Measurements from ENCODE around the gene ZFY. TPM values are rescaled to one million over a fixed set of nuclear protein-coding genes. Genes with fewer than 3 reads are reported as not detected.
A peak's percentile ranks its signal among the peaks of the same experiment; 100 is the strongest.

ZFY gene
- total and polyA plus RNA-seq, 2 of the 13 experiments (the other 11 are each of a cell fraction or from before 2014, with no cell fraction given), result 3.3 to 17.1 TPM

DNA sequence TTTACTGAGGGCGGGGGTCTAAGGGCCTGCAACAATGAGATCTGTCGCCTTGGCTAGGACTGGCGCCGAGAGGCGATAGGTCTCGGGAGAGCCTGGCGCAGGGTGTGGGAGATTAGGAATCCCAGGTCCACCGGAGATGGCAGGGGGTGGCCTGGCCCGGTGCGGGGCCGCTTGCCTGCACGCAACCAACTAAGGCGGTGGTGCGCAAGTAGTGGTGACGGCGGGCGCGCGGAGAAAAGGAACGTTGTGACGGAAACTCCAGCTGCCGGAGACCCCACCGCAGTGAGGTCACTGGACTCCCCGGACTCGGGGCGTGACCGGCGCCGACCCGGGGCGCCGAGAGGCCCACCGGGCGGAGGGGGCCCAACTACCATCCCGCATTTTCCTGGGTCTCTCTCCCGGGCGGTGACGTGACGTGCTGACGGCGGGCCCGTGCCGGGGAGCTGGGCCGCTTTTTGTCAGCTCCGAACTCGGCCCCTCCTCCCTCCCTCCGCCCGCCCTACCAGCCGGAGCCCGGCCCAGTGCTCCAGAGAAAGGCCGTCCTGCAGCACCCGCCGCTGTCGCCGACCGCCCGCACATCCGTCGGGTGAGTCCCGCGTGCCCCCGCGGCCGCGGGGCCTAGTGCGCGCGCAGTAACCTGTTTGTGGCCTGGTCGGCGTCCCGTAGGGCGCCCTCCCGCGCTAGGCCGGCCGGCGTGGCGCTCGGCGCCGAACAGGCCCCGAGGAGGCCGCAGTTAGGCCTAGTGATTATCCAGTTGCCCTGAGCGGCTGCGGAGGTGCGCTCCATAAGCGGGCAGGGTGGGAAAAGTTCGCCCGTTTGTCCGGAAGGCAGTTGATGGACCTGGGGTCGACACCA lies at the start of gene ZFY (continued):
- TF ChIP-seq SNAPC2 (CRISPR knock-in tag; IDR thresholded peaks at IDR 0.05), result no peak
- no peak for TF ChIP-seq PAF1 (CRISPR knock-in tag; IDR thresholded peaks at IDR 0.05)
- 0 out of 2 replicates have a peak, but pooled peaks have one; percentile 4 for TF ChIP-seq SAP130 (CRISPR knock-in tag; IDR thresholded peaks at IDR 0.05; ENCODE audit: low read depth)
- TF ChIP-seq KMT2A (CRISPR knock-in tag; IDR thresholded peaks at IDR 0.05), result 0 out of 2 replicates have a peak, but pooled peaks have one; percentile 29
- no peak for TF ChIP-seq ZNF614 (CRISPR knock-in tag; IDR thresholded peaks at IDR 0.05; ENCODE audit: borderline replicate concordance)
- TF ChIP-seq NPAS2 (CRISPR knock-in tag; IDR thresholded peaks at IDR 0.05; ENCODE audit: borderline replicate concordance), result no peak
- 0 out of 2 replicates have a peak, but pooled peaks have one; percentile 32 for TF ChIP-seq ZNF274 (CRISPR knock-in tag; IDR thresholded peaks at IDR 0.05)
- peak; percentile 75 for TF ChIP-seq ZBTB21 (CRISPR knock-in tag; IDR thresholded peaks at IDR 0.05)
- TF ChIP-seq, protein P1, sequence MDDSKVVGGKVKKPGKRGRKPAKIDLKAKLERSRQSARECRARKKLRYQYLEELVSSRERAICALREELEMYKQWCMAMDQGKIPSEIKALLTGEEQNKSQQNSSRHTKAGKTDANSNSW (CRISPR knock-in tag; IDR thresholded peaks at IDR 0.05; ENCODE audit: borderline replicate concordance), result peak; percentile 19; the same call in 1 of the 2 replicates
- peak; percentile 58; the same call in 1 of the 2 replicates for TF ChIP-seq YEATS4 (CRISPR knock-in tag; IDR thresholded peaks at IDR 0.05; ENCODE audit: borderline replicate concordance)
- TF ChIP-seq GLI4 (CRISPR knock-in tag; IDR thresholded peaks at IDR 0.05; ENCODE audit: borderline replicate concordance), result 0 out of 2 replicates have a peak, but pooled peaks have one; percentile 20
- 0 out of 2 replicates have a peak, but pooled peaks have one; percentile 31 for TF ChIP-seq ZNF292 (CRISPR knock-in tag; IDR thresholded peaks at IDR 0.05; ENCODE audit: borderline replicate concordance, low read depth)
- TF ChIP-seq SIN3B (IDR thresholded peaks at IDR 0.05; ENCODE audit: low read length), result no peak
- TF ChIP-seq ZNF225 (CRISPR knock-in tag; IDR thresholded peaks at IDR 0.05), result no peak
- TF ChIP-seq TBL1XR1 (IDR thresholded peaks at IDR 0.05; ENCODE audit: borderline replicate concordance, low read length, partially characterized antibody), result no peak
- 0 out of 2 replicates have a peak, but pooled peaks have one; percentile 5 for TF ChIP-seq KAT8 (CRISPR knock-in tag; IDR thresholded peaks at IDR 0.05)
- no peak for TF ChIP-seq NR2F6 (IDR thresholded peaks at IDR 0.05)
- TF ChIP-seq NR2F6 (CRISPR knock-in tag; IDR thresholded peaks at IDR 0.05), result no peak
- TF ChIP-seq ZNF883 (CRISPR knock-in tag; IDR thresholded peaks at IDR 0.05; ENCODE audit: not compliant biosample characterization), result peak; percentile 55
- TF ChIP-seq, protein P2, sequence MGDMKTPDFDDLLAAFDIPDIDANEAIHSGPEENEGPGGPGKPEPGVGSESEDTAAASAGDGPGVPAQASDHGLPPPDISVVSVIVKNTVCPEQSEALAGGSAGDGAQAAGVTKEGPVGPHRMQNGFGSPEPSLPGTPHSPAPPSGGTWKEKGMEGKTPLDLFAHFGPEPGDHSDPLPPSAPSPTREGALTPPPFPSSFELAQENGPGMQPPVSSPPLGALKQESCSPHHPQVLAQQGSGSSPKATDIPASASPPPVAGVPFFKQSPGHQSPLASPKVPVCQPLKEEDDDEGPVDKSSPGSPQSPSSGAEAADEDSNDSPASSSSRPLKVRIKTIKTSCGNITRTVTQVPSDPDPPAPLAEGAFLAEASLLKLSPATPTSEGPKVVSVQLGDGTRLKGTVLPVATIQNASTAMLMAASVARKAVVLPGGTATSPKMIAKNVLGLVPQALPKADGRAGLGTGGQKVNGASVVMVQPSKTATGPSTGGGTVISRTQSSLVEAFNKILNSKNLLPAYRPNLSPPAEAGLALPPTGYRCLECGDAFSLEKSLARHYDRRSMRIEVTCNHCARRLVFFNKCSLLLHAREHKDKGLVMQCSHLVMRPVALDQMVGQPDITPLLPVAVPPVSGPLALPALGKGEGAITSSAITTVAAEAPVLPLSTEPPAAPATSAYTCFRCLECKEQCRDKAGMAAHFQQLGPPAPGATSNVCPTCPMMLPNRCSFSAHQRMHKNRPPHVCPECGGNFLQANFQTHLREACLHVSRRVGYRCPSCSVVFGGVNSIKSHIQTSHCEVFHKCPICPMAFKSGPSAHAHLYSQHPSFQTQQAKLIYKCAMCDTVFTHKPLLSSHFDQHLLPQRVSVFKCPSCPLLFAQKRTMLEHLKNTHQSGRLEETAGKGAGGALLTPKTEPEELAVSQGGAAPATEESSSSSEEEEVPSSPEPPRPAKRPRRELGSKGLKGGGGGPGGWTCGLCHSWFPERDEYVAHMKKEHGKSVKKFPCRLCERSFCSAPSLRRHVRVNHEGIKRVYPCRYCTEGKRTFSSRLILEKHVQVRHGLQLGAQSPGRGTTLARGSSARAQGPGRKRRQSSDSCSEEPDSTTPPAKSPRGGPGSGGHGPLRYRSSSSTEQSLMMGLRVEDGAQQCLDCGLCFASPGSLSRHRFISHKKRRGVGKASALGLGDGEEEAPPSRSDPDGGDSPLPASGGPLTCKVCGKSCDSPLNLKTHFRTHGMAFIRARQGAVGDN (CRISPR knock-in tag; IDR thresholded peaks at IDR 0.05), result peak; percentile 90
- TF ChIP-seq DMAP1 (CRISPR knock-in tag; IDR thresholded peaks at IDR 0.05), result peak; percentile 3; the same call in 1 of the 2 replicates
- peak; percentile 54 for TF ChIP-seq ZNF768 (CRISPR knock-in tag; IDR thresholded peaks at IDR 0.05)
- TF ChIP-seq, protein P3, sequence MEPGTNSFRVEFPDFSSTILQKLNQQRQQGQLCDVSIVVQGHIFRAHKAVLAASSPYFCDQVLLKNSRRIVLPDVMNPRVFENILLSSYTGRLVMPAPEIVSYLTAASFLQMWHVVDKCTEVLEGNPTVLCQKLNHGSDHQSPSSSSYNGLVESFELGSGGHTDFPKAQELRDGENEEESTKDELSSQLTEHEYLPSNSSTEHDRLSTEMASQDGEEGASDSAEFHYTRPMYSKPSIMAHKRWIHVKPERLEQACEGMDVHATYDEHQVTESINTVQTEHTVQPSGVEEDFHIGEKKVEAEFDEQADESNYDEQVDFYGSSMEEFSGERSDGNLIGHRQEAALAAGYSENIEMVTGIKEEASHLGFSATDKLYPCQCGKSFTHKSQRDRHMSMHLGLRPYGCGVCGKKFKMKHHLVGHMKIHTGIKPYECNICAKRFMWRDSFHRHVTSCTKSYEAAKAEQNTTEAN (CRISPR knock-in tag; conservative IDR thresholded peaks at IDR 0.05), result peak; percentile 16; the same call in 1 of the 2 replicates

All from HepG2 (cell line).